Measurements from ENCODE around the gene AOPEP. TPM values are rescaled to one million over a fixed set of nuclear protein-coding genes. Genes with fewer than 3 reads are reported as not detected.

AOPEP gene
- total and polyA plus RNA-seq, 2 of the 13 experiments (the other 11 are each of a cell fraction or from before 2014, with no cell fraction given) = 22.2 to 41.6 TPM

- no peak for TF ChIP-seq HMGXB4 (CRISPR knock-in tag; IDR thresholded peaks at IDR 0.05; ENCODE audit: borderline replicate concordance in 1 of 2, low read depth in 1 of 2)
- TF ChIP-seq, protein P1, sequence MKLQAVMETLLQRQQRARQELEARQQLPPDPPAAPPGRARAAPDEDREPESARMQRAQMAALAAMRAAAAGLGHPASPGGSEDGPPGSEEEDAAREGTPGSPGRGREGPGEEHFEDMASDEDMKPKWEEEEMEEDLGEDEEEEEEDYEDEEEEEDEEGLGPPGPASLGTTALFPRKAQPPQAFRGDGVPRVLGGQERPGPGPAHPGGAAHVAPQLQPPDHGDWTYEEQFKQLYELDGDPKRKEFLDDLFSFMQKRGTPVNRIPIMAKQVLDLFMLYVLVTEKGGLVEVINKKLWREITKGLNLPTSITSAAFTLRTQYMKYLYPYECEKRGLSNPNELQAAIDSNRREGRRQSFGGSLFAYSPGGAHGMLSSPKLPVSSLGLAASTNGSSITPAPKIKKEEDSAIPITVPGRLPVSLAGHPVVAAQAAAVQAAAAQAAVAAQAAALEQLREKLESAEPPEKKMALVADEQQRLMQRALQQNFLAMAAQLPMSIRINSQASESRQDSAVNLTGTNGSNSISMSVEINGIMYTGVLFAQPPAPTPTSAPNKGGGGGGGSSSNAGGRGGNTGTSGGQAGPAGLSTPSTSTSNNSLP (IDR thresholded peaks at IDR 0.05; ENCODE audit: low read depth, low read length) = peak; percentile 93
- no peak for TF ChIP-seq MZF1 (CRISPR knock-in tag; IDR thresholded peaks at IDR 0.05; ENCODE audit: borderline replicate concordance)
- TF ChIP-seq HOXA5 (CRISPR knock-in tag; IDR thresholded peaks at IDR 0.05) = no peak
- TF ChIP-seq RBM22 (optimal IDR thresholded peaks at IDR 0.05; ENCODE audit: low read length) = no peak
- TF ChIP-seq ATF6 (CRISPR knock-in tag; conservative IDR thresholded peaks at IDR 0.05) = no peak
- TF ChIP-seq ZNF331 (CRISPR knock-in tag; IDR thresholded peaks at IDR 0.05) = peak; percentile 32; the same call in 1 of the 2 replicates
- no peak for TF ChIP-seq ZFYVE20 (CRISPR knock-in tag; IDR thresholded peaks at IDR 0.05; ENCODE audit: borderline replicate concordance, low read depth)
- TF ChIP-seq NFYB (CRISPR knock-in tag; IDR thresholded peaks at IDR 0.05) = no peak; the same call in 1 of the 2 replicates
- TF ChIP-seq IKZF1 (IDR thresholded peaks at IDR 0.05) = no peak
- no peak for TF ChIP-seq SAFB2 (CRISPR knock-in tag; IDR thresholded peaks at IDR 0.05; ENCODE audit: borderline replicate concordance, low read depth)
- TF ChIP-seq CBX2 (IDR thresholded peaks at IDR 0.05; ENCODE audit: low read depth, low read length) = no peak
- TF ChIP-seq CBX2 (CRISPR knock-in tag; IDR thresholded peaks at IDR 0.05; ENCODE audit: low read depth) = no peak
- no peak for TF ChIP-seq ADNP (CRISPR knock-in tag; IDR thresholded peaks at IDR 0.05)
- TF ChIP-seq ZNF841 (CRISPR knock-in tag; IDR thresholded peaks at IDR 0.05; ENCODE audit: borderline replicate concordance) = no peak
- TF ChIP-seq MIER3 (CRISPR knock-in tag; IDR thresholded peaks at IDR 0.05; ENCODE audit: borderline replicate concordance) = no peak; the same call in 1 of the 2 replicates
- TF ChIP-seq, protein P2, sequence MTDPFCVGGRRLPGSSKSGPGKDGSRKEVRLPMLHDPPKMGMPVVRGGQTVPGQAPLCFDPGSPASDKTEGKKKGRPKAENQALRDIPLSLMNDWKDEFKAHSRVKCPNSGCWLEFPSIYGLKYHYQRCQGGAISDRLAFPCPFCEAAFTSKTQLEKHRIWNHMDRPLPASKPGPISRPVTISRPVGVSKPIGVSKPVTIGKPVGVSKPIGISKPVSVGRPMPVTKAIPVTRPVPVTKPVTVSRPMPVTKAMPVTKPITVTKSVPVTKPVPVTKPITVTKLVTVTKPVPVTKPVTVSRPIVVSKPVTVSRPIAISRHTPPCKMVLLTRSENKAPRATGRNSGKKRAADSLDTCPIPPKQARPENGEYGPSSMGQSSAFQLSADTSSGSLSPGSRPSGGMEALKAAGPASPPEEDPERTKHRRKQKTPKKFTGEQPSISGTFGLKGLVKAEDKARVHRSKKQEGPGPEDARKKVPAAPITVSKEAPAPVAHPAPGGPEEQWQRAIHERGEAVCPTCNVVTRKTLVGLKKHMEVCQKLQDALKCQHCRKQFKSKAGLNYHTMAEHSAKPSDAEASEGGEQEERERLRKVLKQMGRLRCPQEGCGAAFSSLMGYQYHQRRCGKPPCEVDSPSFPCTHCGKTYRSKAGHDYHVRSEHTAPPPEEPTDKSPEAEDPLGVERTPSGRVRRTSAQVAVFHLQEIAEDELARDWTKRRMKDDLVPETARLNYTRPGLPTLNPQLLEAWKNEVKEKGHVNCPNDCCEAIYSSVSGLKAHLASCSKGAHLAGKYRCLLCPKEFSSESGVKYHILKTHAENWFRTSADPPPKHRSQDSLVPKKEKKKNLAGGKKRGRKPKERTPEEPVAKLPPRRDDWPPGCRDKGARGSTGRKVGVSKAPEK (CRISPR knock-in tag; IDR thresholded peaks at IDR 0.05; ENCODE audit: borderline replicate concordance) = no peak
- no peak for TF ChIP-seq DDIT3 (CRISPR knock-in tag; IDR thresholded peaks at IDR 0.05)
- no peak for TF ChIP-seq ZNF12 (CRISPR knock-in tag; IDR thresholded peaks at IDR 0.05)
- TF ChIP-seq TBX3 (IDR thresholded peaks at IDR 0.05; ENCODE audit: borderline replicate concordance) = no peak
- TF ChIP-seq ZNF24 (IDR thresholded peaks at IDR 0.05) = no peak
Measured at GRCh38 chr9:94853887-94854286, 127.4 kb downstream of the AOPEP start (continued).
